Measurements from ENCODE around the gene SHISA5. TPM values are rescaled to one million over a fixed set of nuclear protein-coding genes. Genes with fewer than 3 reads are reported as not detected.

Gene SHISA5
- total and polyA plus RNA-seq, 9 donors: 59.7 to 150 (median 118) TPM

DNA sequence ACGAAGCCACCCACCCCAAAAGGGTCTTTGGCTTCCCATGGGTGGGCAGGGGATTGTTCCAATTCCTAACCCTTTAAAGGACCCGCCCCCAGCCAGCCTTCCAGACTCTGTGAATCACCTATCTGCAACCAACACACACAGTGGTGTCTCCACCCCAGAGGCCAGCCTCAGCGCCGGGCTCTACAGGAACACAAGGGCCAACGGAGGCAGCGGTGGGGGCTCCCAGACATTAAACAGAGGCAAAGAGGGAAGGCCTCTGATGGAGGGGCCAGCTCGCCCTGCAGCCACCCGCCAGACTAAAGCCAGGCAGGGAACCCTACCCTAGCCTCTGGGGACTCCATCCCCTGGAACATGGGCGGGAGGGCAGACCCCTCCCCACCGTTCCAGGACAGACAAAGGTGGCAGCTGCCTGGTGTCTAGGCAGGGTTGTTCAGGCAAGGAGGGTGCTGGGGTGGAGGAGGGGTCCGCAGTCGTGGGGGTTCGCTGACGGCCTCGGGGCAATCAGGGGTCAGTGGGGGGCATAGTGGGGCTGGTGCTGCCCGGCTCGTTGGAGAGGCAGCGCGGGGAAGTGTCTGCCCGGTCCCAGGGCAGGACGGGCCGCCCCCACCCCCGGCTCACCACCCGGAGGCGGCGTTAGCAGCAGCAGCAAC lies 448 bp downstream of the SHISA5 start:
- peak; percentile 56 to 71 (median 63) for DNase-seq
- Histone ChIP-seq H3K36me3 (no peaks in the 10 kb centered on the region), H3K27me3 (no peaks in the 10 kb centered on the region), H3K27ac (peak overlapping the region; percentile 84 to 90), H3K4me1 (ENCODE audit: insufficient read depth) (peaks cover 13% of the 10 kb centered on the region), H3K4me3 (peak overlapping the region; percentile 66), H3K9me3 (no peaks in the 10 kb centered on the region)
- 5 to 7% (median 6%) methylated on average over 8 to 26 of the region's 26 CpGs for WGBS, 3 donors
- intact Hi-C loops (cut with DNase I): no loop called here
- TF ChIP-seq POLR2A (IDR thresholded peaks at IDR 0.05) (peak; percentile 25), EP300 (IDR thresholded peaks at IDR 0.05) (no peak)

DNA sequence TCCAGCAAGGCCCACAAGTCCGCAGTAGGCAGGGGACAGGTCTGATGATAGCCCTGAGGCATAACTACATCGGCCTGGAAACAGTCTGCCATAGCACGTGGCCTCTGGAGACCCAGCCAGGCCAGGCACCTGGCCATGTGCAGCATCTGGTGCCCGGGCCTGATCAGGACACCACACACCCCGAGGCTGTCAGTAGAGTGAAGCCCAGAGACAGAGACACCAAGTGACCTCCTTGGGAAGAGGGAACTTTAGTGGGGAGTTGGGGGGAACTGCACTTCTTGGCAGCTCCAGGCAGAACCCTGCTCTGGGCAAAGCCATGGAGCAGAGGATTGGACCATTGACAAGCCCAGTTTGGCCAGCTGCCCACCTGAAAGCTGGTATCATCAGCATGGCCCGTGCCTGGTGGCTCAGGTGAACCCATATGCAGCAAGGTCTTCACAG lies 1.2 kb downstream of the SHISA5 start:
- Histone ChIP-seq H3K36me3 (no peaks in the 10 kb centered on the region), H3K27me3 (no peaks in the 10 kb centered on the region), H3K27ac (peak overlapping the region; percentile 42 to 90), H3K9me3 (no peaks in the 10 kb centered on the region), H3K4me1 (ENCODE audit: insufficient read depth) (peaks cover 13% of the 10 kb centered on the region), H3K4me3 (peak overlapping the region; percentile 66)
- TF ChIP-seq EP300 (IDR thresholded peaks at IDR 0.05) (no peak), POLR2A (IDR thresholded peaks at IDR 0.05) (no peak)
- TF ChIP-seq, protein P1, sequence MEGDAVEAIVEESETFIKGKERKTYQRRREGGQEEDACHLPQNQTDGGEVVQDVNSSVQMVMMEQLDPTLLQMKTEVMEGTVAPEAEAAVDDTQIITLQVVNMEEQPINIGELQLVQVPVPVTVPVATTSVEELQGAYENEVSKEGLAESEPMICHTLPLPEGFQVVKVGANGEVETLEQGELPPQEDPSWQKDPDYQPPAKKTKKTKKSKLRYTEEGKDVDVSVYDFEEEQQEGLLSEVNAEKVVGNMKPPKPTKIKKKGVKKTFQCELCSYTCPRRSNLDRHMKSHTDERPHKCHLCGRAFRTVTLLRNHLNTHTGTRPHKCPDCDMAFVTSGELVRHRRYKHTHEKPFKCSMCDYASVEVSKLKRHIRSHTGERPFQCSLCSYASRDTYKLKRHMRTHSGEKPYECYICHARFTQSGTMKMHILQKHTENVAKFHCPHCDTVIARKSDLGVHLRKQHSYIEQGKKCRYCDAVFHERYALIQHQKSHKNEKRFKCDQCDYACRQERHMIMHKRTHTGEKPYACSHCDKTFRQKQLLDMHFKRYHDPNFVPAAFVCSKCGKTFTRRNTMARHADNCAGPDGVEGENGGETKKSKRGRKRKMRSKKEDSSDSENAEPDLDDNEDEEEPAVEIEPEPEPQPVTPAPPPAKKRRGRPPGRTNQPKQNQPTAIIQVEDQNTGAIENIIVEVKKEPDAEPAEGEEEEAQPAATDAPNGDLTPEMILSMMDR (IDR thresholded peaks at IDR 0.05): no peak
- 60 to 70% (median 65%) methylated on average over 5 to 6 of the region's 6 CpGs for WGBS, 3 donors
- peak; percentile 37 to 71 (median 64) for DNase-seq
- intact Hi-C loops (cut with DNase I): no loop called here

DNA sequence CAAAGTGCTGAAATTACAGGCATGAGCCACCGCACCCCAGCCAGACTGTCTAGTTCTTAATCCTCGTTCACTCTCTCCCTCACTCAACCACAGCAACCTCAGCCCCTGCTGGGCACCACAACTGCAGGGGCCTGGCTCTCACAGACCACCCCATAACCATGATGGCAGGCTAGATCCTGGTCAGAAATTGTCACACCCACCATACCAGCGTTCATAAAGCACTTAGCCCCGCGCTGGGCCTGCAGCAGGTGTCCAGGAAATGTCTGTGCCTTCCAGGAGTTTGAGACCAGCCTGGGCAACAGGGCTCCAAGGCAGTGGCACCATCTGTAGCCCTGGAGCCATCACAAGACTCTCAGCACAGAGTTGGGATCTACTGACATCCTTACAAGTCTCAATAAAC lies 1.9 kb downstream of the SHISA5 start:
- Histone ChIP-seq H3K4me3 (no peak overlapping the region), H3K9me3 (no peaks in the 10 kb centered on the region), H3K4me1 (ENCODE audit: insufficient read depth) (peaks cover 13% of the 10 kb centered on the region), H3K27ac (no peak overlapping the region), H3K27me3 (no peaks in the 10 kb centered on the region), H3K36me3 (no peaks in the 10 kb centered on the region)
- WGBS, 3 donors: 88 to 93% (median 93%) methylated on average over 5 of the region's 5 CpGs
- DNase-seq: no peak
- TF ChIP-seq EP300 (IDR thresholded peaks at IDR 0.05) (no peak), POLR2A (IDR thresholded peaks at IDR 0.05) (no peak)
- TF ChIP-seq, protein P1 (IDR thresholded peaks at IDR 0.05): no peak
- intact Hi-C loops (cut with DNase I): no loop called here

DNA sequence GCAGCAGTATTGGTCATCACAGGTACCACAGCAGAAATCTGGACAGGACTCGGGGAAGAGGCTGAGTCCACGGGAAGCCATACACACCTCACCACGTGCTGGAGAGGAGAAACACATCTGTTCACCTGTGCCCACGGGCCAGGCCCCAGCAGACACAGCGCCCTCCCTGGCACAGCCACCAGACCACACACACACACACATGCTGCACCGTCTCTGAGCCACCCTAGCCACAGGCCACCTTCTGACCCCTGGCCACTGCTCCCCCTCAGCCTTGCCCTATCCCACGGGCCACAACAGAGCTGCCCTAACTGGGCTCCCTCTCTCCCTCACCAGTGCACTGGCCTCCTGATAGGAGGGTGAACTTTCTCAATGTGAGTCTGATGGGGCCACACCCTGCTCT lies 2.8 kb downstream of the SHISA5 start:
- no peak for DNase-seq
- intact Hi-C loops (cut with DNase I): no loop called here
- Histone ChIP-seq H3K4me1 (ENCODE audit: insufficient read depth) (peaks cover 13% of the 10 kb centered on the region), H3K9me3 (no peaks in the 10 kb centered on the region), H3K4me3 (no peak overlapping the region), H3K27ac (no peak overlapping the region), H3K36me3 (no peaks in the 10 kb centered on the region), H3K27me3 (no peaks in the 10 kb centered on the region)
- WGBS, 3 donors: 76 to 88% (median 79%) methylated on average over 7 of the region's 7 CpGs
- TF ChIP-seq, protein P1 (IDR thresholded peaks at IDR 0.05): no peak
- TF ChIP-seq POLR2A (IDR thresholded peaks at IDR 0.05) (no peak), EP300 (IDR thresholded peaks at IDR 0.05) (no peak)

DNA sequence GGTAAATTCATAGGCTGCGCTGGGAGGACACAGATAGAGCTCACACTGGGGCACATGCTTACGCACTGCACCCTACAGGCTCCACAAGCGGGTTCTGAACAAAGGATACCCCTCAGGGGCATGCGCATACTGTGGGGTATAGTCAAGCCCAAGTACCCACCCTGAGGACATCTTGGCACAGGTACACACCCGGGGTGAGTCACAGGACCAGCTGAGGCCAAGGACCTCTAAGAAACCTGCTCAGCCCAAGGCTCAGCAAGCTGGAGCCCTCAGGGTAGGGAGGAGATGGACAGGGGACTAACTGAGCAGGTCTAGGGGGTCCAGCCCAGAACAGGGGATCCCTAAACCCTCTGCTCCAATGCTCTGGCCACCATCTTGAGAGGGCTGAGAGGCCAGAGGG lies 3.3 kb downstream of the SHISA5 start:
- Histone ChIP-seq H3K27me3 (no peaks in the 10 kb centered on the region), H3K4me1 (ENCODE audit: insufficient read depth) (peaks cover 13% of the 10 kb centered on the region), H3K36me3 (no peaks in the 10 kb centered on the region), H3K4me3 (no peak overlapping the region), H3K27ac (no peak overlapping the region), H3K9me3 (no peaks in the 10 kb centered on the region)
- intact Hi-C loops (cut with DNase I): no loop called here
- TF ChIP-seq POLR2A (IDR thresholded peaks at IDR 0.05) (no peak), EP300 (IDR thresholded peaks at IDR 0.05) (no peak)
- TF ChIP-seq, protein P1 (IDR thresholded peaks at IDR 0.05): no peak
- no peak for DNase-seq
- 90 to 97% (median 93%) methylated on average over 2 to 5 of the region's 5 CpGs for WGBS, 3 donors

All from ovary (tissue), 9 donors.